ENCODE data around the gene PON2.

The PON2 gene

DNA sequence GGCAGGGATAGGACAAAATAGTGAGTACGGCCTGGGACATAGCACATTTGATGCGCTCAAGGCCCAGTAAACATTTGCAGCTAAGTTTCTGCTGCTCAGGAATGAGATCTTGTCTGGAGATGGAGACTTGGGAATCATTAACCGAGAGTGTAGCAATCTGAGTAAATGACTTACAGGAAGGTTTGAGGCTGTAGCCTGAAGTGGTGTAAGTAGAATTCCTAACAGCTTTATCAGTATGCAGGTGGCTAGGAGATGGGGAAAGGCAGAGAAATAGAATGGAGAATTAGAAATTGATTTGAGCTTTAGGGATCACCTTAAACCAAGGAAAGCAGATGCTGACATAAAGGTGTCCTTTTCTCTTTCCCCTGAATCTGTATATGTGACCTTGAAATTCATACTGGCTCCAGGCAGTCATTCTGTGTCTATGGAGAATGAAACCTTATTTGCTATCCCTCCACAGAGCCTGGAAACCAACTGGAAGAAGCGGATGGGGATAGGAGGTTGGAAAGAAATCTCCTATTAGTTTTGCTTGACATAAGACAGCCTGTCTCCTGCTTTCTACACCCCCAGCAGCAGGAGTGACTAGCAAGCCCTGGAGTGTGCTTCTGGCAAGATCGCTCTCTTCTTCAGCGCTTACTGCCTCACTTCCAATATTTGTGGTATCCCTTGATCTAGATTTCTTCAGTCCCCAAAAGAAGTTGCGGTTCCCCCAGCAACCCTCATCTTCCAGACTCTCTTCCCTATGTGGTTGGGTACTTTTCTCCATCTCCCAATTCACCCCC is 6.4 kb upstream of the PON2 start:
- DNase-seq: no peak

DNA sequence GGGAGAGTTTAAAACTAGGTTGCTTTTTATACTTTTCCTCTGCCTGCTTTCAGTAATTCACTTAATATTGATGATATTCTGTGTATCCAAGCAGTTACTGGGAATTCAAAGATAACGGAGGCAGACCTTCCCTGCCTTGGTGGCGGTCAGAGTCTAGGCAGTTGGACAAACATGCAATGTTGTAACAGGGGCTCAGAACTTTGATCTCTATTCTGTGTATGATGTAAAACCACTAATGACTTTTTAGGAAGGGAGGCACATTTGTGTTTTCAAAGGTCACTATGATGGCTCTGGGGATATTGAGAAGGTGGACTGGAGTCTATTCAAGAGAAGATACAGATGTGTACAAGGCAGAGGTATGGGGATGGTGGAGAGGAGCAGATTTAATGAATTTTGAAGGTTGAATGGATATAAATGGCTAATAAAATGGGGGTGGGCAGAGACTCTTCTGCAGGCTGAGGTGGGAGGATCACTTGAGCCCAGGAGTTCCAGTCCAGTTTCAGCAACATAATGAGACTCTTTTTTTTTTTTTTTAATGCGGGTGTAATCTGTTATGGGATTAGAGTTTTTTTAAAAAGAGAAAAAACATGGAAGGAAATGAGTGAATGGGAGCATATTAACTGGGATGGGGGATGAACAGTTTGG is 5.7 kb upstream of the PON2 start:
- no peak for DNase-seq

DNA sequence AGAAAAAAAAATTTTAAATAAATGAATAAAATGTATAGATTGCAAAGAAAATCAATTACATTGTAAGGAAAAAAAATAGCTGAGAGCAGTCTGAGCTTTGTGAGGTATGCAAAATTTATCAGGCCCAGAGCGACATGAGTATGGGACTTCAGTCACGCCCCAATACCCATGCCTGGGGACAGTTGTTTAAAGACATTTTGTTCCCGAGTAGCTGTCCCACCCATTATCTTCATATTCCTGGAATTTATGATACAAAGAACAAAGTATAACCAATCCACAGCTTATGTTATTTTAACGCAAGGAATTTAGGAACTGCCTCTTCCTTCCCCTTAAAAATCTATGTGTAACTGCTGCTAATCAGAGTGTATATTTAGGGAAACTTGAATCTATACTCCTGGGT is 1.6 kb upstream of the PON2 start:
- DNase-seq: no peak

DNA sequence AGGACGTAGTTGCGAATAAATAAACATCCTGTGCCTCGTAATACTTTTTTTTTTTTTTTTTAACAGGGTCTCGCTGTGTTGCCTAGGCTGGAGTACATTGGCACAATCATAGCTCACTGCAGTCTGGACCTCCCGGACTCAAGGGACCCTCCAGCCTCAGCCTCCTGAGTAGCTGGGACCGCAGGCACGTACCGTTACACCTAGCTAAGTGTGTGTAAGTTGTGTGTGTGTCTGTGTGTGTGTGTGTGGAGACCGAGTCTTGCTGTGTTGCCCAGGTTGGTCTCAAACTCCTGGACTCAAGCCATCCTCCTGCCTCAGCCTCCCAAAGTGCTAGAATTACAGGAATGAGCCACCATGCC is 573 bp upstream of the PON2 start:
- DNase-seq: no peak

DNA sequence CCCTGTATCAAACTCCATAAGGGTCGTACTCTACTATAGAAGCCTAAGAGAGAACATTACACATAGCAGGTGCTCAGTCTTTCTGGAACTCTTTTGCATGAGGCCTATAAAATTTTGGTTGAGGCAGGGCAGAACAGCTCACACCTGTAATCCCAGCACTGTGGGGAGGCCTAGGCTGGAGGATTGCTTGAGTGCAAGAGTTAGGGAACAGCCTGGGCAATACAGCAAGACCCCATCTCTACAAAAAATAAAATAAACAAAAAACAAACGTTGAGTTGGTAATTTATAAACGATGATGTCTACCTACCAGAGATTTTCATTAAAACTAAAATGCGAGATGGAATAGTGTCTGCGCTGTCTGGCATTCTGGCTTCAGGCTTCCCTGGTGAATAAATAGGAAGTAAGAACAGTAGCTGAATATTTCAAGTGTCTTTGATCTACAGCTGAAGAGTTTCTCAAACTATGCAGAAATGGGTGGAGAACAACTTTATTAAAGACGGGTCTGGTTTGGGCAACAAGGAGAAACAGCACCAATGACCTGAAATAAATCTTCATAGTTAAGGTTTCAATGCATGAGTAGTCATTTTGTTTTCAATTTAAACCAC is 774 bp downstream of the PON2 start:
- DNase-seq: no peak

DNA sequence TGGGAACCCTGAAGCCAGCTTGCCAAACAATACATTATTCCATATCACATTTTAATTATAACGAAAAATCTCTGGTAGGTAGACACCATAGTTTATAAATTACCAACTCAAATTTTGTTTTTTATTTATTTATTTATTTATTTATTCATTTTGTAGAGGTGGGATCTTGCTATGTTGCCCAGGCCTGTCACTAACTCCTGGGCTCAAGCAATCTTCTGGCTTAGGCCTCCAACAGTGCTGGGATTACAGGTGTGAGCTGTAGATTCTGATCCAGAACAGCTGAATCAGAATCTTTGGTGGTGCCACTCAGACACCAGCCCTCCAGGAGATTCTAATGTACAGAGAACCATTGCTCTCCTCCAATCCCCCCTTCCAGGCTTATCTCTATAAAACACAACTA is 1.7 kb downstream of the PON2 start:
- DNase-seq: no peak

DNA sequence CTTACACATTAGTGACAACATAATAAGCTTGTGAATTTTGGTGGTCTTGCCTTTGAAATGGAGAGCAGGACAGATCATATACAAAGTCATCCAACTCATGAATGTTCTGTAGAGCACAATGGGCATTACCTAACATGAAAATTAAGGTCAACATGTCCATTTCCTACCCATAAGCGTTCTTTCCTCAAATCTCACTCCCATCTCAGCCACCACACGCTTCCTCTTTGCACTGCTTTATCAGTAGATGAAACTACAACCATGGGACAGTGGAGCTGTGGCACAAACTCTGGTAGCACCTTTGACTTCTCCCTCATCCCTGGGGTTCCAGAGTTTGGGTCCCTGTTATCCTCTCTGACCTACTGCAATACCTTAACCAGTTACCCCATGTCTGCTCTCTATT is 2.2 kb downstream of the PON2 start:
- no peak for DNase-seq

DNA sequence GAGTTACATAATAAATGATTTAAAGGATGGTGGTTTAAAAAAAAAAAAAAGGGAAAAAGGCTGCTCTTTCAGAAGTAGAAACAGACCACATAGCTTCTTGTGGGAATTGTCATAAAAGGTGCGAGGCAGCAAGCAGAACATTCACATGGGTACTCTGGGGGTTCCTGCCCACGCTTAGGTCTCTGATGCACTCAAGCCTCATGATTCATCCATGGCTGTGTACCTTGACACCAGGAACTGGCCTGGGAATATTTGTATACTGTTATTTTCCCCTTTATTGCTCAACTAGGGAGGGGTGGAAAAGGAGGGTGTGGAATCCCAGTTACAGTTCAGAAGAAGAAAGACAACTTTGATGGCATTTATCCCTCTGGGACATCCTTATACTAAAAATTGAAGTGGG is 4.0 kb downstream of the PON2 start:
- DNase-seq: no peak

DNA sequence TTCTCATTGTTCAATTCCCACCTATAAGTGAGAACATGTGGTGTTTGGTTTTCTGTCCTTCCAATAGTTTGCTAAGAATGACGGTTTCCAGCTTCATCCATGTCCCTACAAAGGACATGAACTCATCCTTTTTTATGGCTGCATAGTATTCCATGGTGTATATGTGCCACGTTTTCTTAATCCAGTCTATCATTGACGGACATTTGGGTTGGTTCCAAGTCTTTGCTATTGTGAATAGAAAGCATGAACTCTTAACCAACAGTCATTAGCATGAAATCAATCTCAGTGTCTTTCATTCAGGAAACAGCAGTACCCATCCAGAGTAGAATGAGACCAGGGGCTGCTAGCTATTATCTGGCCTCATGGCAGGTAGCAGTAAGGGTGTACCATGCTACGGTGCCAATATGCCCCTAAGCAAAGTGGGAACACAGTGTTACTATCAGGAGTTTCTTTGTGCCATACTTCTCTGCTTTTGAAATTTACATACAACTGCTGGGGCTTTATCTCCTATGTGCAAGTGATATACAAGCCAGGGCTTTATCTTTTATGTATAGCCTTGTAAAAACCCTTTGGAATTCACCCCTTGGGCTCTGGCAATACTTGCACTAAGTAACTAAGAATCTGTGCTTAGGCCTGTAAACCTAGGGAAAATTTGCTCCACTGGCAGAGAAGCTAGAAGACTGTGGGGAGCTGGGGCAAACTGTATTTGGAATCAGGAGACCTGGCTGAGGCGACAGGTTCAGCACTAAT is 5.4 kb downstream of the PON2 start:
- DNase-seq: no peak

DNA sequence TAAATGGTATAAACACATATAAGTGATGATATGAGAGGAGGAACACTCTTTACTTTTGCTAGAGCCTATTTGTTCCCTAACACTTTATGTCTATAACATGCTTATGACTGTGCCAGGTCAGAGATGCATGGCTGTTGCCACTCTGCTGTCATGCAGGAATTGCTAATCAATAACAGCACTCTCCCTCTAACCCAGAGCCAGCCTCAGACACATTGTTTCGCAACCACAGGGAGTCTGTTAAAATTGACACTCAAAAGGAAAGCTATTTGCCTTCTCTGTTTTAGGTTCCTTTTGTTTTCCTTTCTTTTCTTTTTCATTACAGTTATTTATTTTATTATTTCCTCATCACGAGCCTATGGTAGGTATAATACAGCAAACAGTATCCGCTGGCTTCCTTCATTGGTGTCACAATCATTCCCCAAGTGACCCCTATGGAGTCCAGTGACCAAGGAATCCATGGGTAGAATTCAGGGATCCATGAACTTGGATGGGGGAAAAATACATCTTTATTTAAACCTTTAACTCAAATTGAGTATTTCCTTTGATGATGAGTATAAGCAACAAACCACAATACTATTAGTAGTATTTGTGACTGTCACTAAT is 6.8 kb downstream of the PON2 start:
- no peak for DNase-seq

DNA sequence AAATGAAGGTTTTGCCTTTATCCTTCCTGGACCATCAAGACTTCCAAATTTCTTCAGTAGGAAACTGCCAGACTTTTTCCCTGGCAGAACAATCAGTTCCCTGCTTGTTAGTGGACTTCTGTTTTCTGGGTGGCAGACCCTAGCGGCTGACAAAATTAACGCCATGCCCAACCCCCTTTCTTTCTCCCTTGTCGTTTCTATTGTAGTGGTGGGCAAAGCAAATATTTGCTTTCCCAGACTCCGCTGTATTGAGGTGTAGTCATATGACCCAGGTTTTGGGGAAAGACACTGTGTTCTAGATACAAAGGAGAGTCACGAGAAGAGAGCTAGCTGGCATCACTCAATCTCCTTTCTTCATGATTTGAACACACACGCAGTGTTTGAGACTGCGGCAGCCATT is 7.7 kb downstream of the PON2 start:
- DNase-seq: no peak

DNA sequence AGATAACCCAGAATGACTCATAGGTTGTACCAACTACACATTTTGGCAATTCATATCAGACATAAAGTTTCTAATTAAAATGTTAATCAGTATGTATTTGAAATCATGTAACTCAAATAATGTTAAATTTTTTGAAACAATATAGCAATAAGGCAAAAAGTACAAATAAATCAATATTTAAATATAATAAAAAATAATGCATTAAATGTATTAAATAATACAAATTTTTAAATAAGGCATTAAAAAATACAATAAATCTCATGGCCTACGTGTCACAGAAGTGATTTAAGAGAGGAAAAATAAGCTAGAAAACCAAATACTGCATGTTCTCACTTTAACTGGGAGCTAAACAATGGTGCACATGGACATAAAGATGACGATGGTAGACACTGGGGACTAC is 9.1 kb downstream of the PON2 start:
- DNase-seq: no peak

DNA sequence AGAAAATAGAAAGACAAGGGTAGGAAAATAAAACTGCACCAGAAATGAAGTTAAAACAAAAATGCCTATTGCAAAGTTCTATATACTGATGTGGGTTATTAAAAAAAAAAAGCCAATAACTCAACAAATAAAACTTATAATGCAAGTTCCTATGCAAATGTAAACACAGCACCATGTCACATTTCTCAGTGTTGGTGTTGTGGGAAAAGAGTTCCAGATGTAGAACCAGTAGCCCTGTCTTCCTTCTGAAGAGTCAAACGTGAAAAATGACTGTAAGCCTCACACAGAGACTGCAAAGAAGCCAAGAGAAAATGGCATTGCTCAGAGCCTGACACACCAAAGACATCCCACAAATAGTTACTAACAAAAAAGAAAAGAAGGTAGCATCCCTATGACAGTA is 10.1 kb downstream of the PON2 start:
- no peak for DNase-seq

DNA sequence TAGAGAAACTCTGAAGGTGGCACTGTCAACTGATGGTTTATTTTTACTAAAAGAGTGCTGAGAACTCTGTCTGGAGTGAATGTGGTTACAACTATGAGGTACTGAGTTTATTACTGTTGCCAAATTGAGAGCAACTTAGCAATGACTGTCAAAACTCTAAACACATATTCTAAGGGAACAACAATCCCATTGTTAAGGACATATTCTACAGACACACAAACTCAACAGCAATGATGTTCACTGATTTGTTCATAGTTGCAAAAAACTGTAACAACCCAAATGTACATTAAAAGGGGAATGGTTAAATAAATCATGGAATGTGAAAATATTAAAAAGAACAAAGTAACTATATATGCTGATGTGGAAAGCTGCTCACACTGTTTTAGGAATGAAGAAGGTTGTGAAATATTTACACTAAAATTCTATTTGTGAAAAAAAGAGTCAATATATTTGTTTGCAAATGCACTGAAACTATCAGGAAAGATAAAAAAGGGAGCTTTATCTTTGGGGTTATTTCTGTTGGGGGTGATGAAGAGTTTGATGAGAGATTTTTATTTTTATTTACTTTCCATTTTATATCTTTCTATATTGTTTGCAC is 12.9 kb downstream of the PON2 start:
- no peak for DNase-seq

DNA sequence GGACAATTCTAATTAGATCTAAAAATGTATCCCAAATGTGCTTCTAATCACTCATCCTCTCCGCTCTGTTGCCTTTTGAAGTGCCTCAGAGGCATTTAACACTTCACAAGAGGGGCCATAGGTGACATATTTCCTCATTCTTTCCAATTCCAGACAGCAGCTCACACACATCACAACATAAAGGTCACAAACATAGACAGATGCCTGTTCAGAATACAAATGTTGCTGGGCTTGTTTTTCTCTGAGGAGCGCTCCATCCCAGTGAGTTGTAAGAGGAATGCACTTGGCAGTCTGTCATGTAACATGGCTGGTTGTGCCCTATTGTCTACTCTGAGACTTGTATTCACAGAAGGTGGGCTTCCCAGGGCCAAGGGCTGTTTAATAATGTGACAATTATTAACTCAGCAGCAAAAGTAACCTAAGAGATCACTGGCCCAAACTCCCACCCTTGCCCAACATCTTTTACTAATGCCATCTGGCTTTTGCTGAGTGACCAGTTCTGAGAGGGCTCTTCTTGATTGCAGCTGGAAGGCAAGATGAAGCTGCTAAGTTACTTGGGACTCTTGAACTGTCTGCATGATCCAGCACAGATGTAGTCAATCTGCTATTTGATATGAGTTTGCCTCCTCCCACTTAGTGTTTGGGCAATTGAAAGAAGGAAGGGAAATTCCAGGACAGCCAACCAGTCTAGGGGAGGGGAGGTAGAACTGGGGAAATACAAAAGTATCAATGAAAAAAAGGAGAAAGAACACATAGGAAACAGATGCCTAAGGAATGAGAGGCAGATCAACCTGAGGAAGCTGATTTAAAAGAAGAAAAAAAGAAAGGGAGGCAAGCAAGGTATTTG is 13.6 kb downstream of the PON2 start:
- DNase-seq: peak; percentile 47

DNA sequence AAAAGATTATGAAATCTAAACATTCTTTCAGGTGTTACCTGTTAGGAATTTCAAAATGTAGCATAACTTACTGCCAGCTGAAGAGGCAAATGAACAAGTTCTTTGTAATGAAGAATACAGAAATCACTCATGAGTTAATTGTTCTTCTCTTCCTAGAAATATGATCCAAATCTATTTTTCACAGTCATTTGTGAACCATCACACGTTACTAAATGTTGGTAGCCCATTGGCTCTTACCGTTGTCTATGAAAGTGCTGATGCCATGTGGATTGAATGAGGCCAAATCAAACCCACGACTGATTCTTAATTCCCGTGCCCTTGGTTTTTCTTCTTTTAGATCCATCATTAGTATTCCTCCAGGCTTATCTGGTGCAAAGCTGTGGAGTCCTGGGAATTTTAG is 22.8 kb downstream of the PON2 start:
- DNase-seq: no peak

DNA sequence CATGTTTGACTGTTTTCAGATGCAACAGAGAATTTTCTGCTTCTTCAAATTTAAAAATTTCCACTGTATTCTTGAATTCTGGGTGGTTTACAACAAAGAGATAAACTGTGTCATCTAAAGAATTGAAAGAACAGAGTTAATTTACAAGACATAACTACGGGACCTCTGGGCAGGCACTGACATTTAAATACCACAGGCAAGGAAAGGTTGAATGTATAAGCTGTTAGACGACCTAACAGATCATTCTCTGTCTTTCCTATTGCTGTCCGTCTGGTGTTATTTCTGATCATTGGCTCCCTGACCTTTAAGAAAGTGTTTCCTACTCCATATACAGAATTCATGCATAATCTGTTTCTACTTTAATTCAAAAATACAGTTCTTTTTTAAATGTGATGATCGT is 23.2 kb downstream of the PON2 start:
- no peak for DNase-seq

DNA sequence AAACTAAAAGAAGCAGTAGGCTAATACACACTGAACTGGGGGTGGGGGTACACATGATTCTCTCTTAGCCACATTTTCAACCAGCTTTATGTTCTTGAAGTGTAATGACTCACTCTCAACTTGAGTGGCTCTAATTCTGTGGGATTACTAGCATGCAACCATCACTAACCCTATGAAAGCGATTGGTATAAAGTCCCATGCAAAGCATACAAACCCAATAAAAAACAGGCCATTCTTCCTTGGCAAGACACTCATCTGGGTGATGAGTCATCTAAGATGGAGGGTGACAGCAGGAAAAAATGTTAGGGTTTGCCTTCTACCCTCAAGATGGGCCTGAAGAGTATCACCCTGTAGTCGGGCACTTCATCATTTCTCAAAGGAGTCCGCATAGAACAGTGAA is 23.8 kb downstream of the PON2 start:
- no peak for DNase-seq

DNA sequence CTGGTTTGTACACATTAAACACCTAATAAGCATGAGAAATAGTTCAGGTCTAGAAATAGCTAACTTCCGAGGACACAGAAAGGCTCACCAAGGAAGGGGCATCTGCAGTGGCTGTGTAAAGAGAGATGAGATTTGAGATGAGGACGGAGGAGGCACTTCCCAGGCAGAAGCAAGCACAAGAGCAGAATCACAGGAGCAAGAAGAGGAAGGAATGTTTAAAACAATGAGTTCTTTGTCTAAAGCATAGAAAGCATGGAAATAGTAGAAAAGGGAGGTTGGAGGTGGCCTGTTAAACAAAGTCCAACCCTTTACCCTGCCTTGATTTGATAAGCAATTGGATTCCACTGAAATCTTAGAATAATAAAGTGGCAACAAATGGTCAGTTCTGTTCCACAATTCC is 27.1 kb downstream of the PON2 start:
- DNase-seq: no peak

DNA sequence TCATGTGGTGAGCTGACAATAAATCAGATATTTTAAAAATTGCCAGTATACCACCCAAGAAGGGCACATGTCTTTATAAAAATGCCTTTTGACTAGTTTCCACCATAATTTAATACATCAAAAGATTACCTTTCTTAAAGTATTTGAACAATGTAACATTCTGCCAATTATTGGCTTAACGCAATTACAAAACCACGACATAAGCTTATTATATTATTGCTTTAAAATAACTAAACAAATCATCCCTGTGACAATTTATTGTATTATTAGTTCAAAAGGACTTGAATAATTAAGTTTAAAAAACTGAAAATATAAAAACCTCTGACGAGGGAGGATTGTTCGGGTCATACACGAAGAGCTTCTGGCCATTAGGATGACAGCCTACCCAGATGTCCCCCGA is 29.0 kb downstream of the PON2 start:
- DNase-seq: no peak

DNA sequence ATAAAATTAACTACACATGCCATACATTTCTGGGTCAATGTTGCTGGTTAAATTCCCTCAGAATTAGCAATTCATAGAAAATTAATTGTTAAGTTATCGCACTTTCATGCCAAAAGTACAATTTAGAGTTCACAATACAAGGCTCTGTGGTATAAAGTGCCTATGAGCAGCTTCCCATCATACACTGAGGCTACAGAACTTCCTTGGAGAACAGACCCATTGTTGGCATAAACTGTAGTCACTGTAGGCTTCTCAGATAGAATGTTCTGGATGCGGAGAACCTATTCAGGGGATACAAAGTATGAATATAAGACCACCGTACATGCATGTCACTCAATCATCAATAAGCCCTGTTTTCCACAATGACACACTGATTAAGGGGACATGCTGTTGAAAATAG is 29.6 kb downstream of the PON2 start:
- DNase-seq: no peak

DNA sequence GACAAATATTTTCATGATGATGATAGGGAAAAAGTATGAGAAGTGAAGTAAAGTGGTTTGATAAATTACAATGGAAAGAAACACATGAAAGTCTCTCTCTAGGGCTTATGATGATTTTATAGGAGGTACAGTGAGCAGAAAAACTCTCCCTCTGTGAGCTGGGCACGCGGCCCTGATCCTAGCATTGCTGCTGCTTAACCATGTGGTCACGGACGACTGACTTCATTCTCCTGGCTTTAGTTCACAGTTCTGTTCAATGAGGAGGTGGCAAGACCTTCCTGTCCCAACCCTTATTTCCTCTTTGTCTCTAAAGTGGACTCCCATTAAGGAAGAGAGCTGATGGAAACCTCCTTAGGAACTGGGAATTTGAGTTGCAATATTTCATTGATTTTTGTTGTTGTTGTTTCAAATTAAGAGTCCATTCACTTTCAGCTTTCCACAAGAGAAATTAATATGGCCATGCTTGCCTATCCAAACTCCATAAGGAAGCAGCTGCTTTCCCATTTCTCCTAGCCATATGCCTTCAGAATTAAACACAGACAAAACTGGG is 30.4 kb downstream of the PON2 start:
- DNase-seq: peak; percentile 45
